Upper lobe of left lung (tissue), 4 donors: ENCODE data around the gene INO80D.

Experiments used
- CTCF ChIP-seq, 6 experiments: fragments of 450-650 bp in 4 of 6; fragments of 200-600 bp in 2 of 6; sonication (generic) in 2 of 6; IDR thresholded peaks; one replicate each; pipeline ENCODE4 v1.5.1; 2016 to 2019; ENCODE audit warnings: antibody characterized with exemption in 6 of 6
- EP300 ChIP-seq, 4 donors: sonication (generic); formaldehyde crosslinking; IDR thresholded peaks; one replicate each; pipeline ENCODE4 v1.5.1; 2017; ENCODE audit warnings: antibody characterized with exemption in 4 of 4, control low read depth in 2 of 4

- TF ChIP-seq CTCF (IDR thresholded peaks at IDR 0.05) (no peak), EP300 (IDR thresholded peaks at IDR 0.05) (no peak)
These were observed 113.9 kb downstream of the INO80D start for GRCh38 chr2:205972113-205972512.
